Measurements from ENCODE around the gene TAF10. TPM values are rescaled to one million over a fixed set of nuclear protein-coding genes. Genes with fewer than 3 reads are reported as not detected.

The TAF10 gene
- total and polyA plus RNA-seq, 4 donors: 10.5 to 58.1 (median 31.5) TPM

DNA sequence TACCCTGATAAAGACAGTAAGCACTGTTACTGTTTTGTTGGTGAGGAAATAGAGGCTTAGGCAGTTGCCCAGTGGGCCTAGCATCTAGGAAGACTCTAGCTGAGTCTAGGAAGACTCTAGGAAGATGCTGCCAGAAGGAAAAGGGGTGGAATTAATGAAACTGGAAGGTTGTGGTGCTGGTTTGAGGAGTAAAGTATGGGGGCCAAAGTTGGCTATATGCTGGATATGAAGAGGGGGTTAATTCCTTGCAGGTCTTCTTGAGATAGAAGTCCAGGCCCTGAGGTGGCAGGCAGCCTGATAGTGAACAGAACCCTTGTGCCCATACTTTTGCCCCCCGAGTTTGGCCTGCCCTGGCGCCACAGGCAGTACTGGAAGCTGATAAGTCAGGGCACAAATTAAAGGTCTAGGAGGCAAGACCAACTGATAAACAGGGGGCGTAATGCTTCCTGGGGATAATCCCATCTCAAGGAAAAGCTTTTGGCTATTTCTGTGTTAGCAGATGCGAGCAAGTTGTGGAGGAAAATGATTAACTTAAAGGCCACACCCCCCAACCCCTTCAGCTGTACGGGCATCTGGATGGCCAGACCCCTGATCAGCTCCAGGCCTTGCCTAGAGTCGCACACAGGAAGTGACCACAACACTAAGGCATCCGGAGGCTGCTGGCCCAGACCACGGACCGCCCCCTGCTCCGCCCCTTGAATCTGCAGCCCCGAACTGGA is 5.4 kb downstream of the TAF10 start:
- Histone ChIP-seq H3K27me3 (ENCODE audit: control insufficient read depth in 4 of 4, insufficient read depth in 4 of 4, low read length in 3 of 4) (no peaks in the 10 kb centered on the region), H3K4me3 (ENCODE audit: low read depth in 1 of 3, low read length in 3 of 3) (no peak overlapping the region), H3K27ac (ENCODE audit: low read depth in 1 of 2, low read length in 2 of 2) (peak overlapping the region; percentile 77 to 86), H3K36me3 (ENCODE audit: control insufficient read depth in 4 of 4, insufficient read depth in 3 of 4, low read depth in 1 of 4, low read length in 3 of 4) (peaks cover 7 to 30% (median 27%) of the 10 kb centered on the region in 4 donors), H3K9ac (ENCODE audit: low read depth in 1 of 2, low read length in 2 of 2) (peak overlapping the region in 1 of 2 donors; percentile 5), H3K9me3 (ENCODE audit: control insufficient read depth in 4 of 4, low read length in 3 of 4) (no peaks in the 10 kb centered on the region), H3K4me1 (ENCODE audit: control insufficient read depth in 4 of 4, insufficient read depth in 4 of 4, low read length in 3 of 4) (peaks cover 7 to 58% (median 43%) of the 10 kb centered on the region in 4 donors)
- TF ChIP-seq FOXA1 (IDR thresholded peaks at IDR 0.05): no peak
- TF ChIP-seq RAD21 (IDR thresholded peaks at IDR 0.05): peak in 1 of 2 donors; percentile 27
- TF ChIP-seq NR2F2 (IDR thresholded peaks at IDR 0.05): peak; percentile 57
- peak; percentile 21 for TF ChIP-seq ATF3 (IDR thresholded peaks at IDR 0.05)
- peak in 1 of 2 donors; percentile 11 for TF ChIP-seq HNF4A (conservative IDR thresholded peaks at IDR 0.05)
- no peak for TF ChIP-seq FOXA2 (IDR thresholded peaks at IDR 0.05)
- TF ChIP-seq, protein P1, sequence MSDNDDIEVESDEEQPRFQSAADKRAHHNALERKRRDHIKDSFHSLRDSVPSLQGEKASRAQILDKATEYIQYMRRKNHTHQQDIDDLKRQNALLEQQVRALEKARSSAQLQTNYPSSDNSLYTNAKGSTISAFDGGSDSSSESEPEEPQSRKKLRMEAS (IDR thresholded peaks at IDR 0.05): no peak
- peak in 1 of 2 donors; percentile 10 for TF ChIP-seq RXRA (IDR thresholded peaks at IDR 0.05)
- TF ChIP-seq SP1 (IDR thresholded peaks at IDR 0.05): peak; percentile 70
- peak; percentile 66 to 81 for TF ChIP-seq GABPA (IDR thresholded peaks at IDR 0.05 in 1 of 2, conservative IDR thresholded peaks at IDR 0.05 in 1 of 2)
- no peak for TF ChIP-seq ZBTB33 (IDR thresholded peaks at IDR 0.05)
- TF ChIP-seq, protein P2, sequence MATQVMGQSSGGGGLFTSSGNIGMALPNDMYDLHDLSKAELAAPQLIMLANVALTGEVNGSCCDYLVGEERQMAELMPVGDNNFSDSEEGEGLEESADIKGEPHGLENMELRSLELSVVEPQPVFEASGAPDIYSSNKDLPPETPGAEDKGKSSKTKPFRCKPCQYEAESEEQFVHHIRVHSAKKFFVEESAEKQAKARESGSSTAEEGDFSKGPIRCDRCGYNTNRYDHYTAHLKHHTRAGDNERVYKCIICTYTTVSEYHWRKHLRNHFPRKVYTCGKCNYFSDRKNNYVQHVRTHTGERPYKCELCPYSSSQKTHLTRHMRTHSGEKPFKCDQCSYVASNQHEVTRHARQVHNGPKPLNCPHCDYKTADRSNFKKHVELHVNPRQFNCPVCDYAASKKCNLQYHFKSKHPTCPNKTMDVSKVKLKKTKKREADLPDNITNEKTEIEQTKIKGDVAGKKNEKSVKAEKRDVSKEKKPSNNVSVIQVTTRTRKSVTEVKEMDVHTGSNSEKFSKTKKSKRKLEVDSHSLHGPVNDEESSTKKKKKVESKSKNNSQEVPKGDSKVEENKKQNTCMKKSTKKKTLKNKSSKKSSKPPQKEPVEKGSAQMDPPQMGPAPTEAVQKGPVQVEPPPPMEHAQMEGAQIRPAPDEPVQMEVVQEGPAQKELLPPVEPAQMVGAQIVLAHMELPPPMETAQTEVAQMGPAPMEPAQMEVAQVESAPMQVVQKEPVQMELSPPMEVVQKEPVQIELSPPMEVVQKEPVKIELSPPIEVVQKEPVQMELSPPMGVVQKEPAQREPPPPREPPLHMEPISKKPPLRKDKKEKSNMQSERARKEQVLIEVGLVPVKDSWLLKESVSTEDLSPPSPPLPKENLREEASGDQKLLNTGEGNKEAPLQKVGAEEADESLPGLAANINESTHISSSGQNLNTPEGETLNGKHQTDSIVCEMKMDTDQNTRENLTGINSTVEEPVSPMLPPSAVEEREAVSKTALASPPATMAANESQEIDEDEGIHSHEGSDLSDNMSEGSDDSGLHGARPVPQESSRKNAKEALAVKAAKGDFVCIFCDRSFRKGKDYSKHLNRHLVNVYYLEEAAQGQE (IDR thresholded peaks at IDR 0.05): peak; percentile 21
- no peak for TF ChIP-seq YY1 (IDR thresholded peaks at IDR 0.05)
- peak; percentile 87 to 92 for TF ChIP-seq JUND (IDR thresholded peaks at IDR 0.05)
- peak; percentile 80 for DNase-seq (ENCODE audit: low spot score)
- WGBS: 30% methylated on average over 11 of the region's 11 CpGs

DNA sequence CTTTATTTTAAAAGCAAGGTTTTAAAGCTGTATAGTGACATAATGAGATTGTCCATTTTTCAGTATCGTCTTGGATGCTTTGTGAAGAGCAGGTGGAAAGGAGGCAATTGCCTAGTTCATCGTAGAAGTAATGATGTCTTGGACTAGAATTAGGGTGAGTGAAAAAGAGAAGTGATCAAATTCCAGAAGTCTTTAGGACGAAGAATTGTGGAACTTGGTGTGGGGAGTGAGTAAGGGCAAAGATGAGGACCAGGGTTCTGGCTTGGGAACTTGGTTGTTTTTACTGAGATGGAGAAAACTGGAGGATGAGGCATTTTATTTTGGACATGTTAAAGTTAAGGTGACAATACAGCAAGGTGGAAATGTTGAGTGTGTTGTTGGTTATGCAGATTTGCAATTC is 7.2 kb downstream of the TAF10 start:
- Histone ChIP-seq H3K4me1 (ENCODE audit: control insufficient read depth in 4 of 4, insufficient read depth in 4 of 4, low read length in 3 of 4) (peaks cover 7 to 57% (median 41%) of the 10 kb centered on the region in 4 donors), H3K4me3 (ENCODE audit: low read depth in 1 of 3, low read length in 3 of 3) (peak overlapping the region in 2 of 3 donors; percentile 59 to 98), H3K36me3 (ENCODE audit: control insufficient read depth in 4 of 4, insufficient read depth in 3 of 4, low read depth in 1 of 4, low read length in 3 of 4) (peaks cover 5 to 38% (median 24%) of the 10 kb centered on the region in 4 donors), H3K27me3 (ENCODE audit: control insufficient read depth in 4 of 4, insufficient read depth in 4 of 4, low read length in 3 of 4) (no peaks in the 10 kb centered on the region), H3K9ac (ENCODE audit: low read depth in 1 of 2, low read length in 2 of 2) (peak overlapping the region; percentile 41 to 95), H3K9me3 (ENCODE audit: control insufficient read depth in 4 of 4, low read length in 3 of 4) (no peaks in the 10 kb centered on the region), H3K27ac (ENCODE audit: low read depth in 1 of 2, low read length in 2 of 2) (peak overlapping the region; percentile 66 to 94)
- peak; percentile 9 for DNase-seq (ENCODE audit: low spot score)
- TF ChIP-seq RXRA (IDR thresholded peaks at IDR 0.05) (no peak), FOXA1 (IDR thresholded peaks at IDR 0.05) (no peak), ATF3 (IDR thresholded peaks at IDR 0.05) (no peak), NR2F2 (IDR thresholded peaks at IDR 0.05) (no peak), CTCF (IDR thresholded peaks at IDR 0.05; ENCODE audit: low read depth, low read length, missing input control) (no peak), RAD21 (IDR thresholded peaks at IDR 0.05) (no peak), HNF4A (conservative IDR thresholded peaks at IDR 0.05) (no peak)
- 58% methylated on average over 3 of the region's 3 CpGs for WGBS
